NCI-H1694 (cell line): ENCODE data around the gene LIPE.
"Not testable (repeated sequence)": the region's sequence is repeated elsewhere in the genome, so short reads cannot be mapped to it uniquely, and the experiment has no call there.

ENCODE experiments used
- DNase-seq: peaks from one replicate; lab custom pipeline; 2025; lab: John Stamatoyannopoulos, UW

Gene LIPE

GRCh38 chr19:42427313-42427712, at the start of gene LIPE:
LIPE (minus strand) TSS chr19:42427388; CDS start chr19:42427149, 239 bp downstream.
- no peak for DNase-seq

- DNase-seq, result no peak
These were observed 48.2 kb upstream of the LIPE start for GRCh38 chr19:42475366-42475765.

- DNase-seq, result no peak
These were observed 47.6 kb upstream of the LIPE start for GRCh38 chr19:42474743-42475142.

- DNase-seq, result no peak
These were observed 46.5 kb upstream of the LIPE start for GRCh38 chr19:42473686-42474085.

- no peak for DNase-seq
These were observed 45.4 kb upstream of the LIPE start for GRCh38 chr19:42472402-42473147.

GRCh38 chr19:42471554-42472249, 44.5 kb upstream of the LIPE start:
- no peak for DNase-seq

- DNase-seq, result no peak
These were observed 42.4 kb upstream of the LIPE start for GRCh38 chr19:42469311-42470235.

GRCh38 chr19:42468273-42468796, 41.1 kb upstream of the LIPE start:
- DNase-seq, result no peak

- no peak for DNase-seq
These were observed 40.1 kb upstream of the LIPE start for GRCh38 chr19:42467183-42467760.

- DNase-seq, result no peak
These were observed 39.5 kb upstream of the LIPE start for GRCh38 chr19:42466521-42467182.

GRCh38 chr19:42465827-42466280, 38.7 kb upstream of the LIPE start:
- DNase-seq, result no peak

GRCh38 chr19:42461700-42462324, 34.6 kb upstream of the LIPE start:
- DNase-seq, result no peak

- DNase-seq, result not testable (repeated sequence)
These were observed 34.0 kb upstream of the LIPE start for GRCh38 chr19:42461231-42461630.

GRCh38 chr19:42459926-42460325, 32.7 kb upstream of the LIPE start:
- no peak for DNase-seq

GRCh38 chr19:42455621-42456081, 28.5 kb upstream of the LIPE start:
- no peak for DNase-seq

- DNase-seq, result no peak
These were observed 27.9 kb upstream of the LIPE start for GRCh38 chr19:42455086-42455485.

GRCh38 chr19:42452590-42452989, 25.4 kb upstream of the LIPE start:
- DNase-seq, result no peak

- DNase-seq, result peak; percentile 72
These were observed 23.2 kb upstream of the LIPE start for GRCh38 chr19:42450314-42450934.

GRCh38 chr19:42448306-42448705, 21.1 kb upstream of the LIPE start:
- DNase-seq, result not testable (repeated sequence)

GRCh38 chr19:42445948-42446347, 18.8 kb upstream of the LIPE start:
- no peak for DNase-seq
